ENCODE data around the gene PCDHGA5.
A peak's percentile ranks its signal among the peaks of the same experiment; 100 is the strongest.
"Not testable (repeated sequence)": the region's sequence is repeated elsewhere in the genome, so short reads cannot be mapped to it uniquely, and the experiment has no call there.

Gene PCDHGA5

DNA sequence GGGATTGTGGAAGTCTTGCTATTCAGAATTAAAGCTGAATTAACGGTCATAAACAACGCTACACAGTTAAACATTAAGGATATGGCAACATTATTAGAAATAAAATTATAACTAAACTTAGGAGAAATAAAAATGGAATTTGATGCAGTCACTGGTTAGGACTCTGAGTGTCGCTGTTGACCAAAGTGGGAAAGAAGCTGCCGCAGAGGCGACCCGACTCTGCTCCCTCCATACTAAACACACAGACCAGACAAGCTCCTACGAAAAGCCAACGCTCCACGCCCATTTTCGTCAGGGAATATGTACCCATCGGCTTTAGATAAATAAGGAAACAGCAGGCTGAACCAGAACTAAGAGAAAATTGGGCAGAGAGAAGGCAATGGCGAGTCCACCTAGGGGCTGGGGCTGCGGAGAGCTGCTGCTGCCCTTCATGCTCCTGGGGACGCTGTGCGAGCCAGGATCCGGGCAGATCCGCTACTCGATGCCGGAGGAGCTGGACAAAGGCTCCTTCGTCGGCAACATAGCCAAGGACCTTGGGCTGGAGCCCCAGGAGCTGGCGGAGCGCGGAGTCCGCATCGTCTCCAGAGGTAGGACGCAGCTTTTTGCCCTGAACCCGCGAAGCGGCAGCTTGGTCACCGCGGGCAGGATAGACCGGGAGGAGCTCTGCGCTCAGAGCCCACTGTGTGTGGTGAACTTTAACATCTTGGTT lies at the start of gene PCDHGA5:
Gene PCDHGA5 (plus strand): TSS at position 211 of the 709 bp plus-strand sequence. CDS start 169 bp downstream, at position 380.
- DNase-seq (ENCODE audit: low spot score), result no peak

DNA sequence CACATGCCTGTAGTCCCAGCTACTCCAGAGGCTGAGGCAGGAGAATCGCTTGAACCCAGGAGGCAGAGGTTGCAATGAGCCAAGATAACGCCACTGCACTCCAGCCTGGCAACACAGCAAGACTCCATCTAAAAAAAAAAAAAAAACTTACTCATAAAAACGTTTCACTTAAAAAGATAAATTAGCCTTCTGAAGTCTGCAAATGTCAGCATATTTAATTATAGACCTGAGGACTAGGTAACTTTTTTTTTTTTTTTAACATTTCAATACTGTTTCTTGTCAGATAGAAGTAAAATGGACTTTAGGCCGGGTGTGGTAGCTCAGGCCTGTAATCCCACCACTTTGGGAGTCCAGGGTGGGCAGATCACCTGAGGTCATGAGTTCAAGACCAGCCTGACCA lies 47.0 kb upstream of the PCDHGA5 start:
- DNase-seq (ENCODE audit: low spot score), result not testable (repeated sequence)

DNA sequence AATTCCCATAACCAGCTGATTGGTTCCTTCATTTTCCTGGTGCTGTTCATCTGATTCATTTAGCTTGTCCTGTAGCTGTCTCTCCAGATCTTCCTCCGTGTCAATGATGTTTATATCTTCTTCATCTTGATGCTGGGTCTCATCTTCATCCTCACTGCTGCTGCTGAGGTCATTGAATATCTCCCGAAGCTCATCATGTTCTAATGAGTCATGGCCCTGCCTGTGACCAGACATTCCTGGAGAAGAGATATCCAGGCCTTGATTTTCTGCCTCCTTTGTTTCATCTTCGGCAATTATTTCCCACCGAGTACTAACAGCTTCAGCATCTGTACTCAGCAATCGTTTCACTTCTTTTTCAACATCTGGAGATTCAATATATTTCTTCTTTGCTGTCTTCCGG lies 44.8 kb upstream of the PCDHGA5 start:
- no peak for DNase-seq (ENCODE audit: low spot score)

DNA sequence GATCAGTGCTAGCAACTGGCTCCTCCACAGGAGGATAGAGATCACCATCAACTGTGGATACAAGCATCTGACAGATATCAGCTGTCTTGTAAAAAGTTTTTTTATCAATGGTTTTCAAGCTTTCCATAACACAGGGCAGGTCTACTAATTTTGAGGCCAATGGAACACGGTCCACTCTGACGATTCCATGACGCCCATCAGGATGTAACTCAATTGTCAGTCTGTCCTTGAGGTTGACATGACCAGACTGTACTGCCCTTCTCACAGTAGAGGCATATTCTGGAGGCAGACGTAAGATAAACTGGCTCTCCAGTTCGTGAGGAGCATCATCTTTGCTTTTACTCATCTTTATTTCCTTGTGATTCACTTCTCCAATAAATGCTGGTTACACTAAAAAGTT lies 44.3 kb upstream of the PCDHGA5 start:
- DNase-seq (ENCODE audit: low spot score), result no peak

DNA sequence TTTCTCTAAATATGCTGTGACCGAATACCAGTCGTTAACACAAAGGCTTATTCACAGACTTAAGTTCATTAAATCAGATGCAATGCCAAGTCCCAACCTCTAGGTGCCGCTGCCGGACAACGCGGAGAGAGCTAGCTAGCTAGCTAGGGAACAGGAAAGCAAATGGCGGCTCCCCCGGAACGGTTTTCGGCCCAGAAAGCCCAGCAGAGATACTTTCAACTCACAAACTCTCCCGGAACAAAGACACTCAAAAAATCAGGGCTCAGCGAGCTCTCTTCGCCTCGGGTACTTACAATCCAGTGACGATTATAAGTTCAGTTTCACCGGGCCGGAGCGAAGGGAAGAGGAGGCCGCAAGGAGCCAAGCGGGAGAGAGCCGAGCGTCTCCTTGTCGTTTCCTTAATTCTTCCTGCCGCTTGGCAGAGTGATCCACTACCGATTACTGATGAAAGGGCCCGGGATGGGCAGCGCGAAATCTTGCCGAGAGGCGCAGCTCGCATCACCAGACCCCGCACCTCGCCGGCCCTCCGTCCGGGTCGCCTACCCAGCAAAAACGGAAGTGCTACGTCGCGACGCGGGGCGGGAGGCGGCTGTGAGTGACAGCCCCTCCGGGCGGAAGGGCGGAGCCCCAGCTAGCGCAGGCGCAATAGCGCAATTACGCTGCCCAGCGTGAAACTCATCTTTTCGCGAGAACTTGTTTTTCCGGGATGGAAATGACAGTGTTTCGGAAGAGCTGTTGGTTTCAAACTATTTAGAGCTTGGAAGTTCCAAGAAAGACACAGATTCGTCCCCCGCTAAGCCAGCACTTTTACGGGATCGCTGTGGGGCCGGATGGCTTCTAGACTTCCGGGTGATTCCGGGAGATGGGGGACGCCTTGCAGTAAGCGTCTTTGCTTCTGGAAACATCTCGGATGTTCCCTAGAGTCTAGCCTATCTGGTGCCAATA lies 43.5 kb upstream of the PCDHGA5 start, which contains the start of gene TAF7:
Gene TAF7 (minus strand): TSS at position 560 of the 945 bp plus-strand sequence. CDS start 740 bp downstream, outside the sequence.
- DNase-seq (ENCODE audit: low spot score), result peak; percentile 89

DNA sequence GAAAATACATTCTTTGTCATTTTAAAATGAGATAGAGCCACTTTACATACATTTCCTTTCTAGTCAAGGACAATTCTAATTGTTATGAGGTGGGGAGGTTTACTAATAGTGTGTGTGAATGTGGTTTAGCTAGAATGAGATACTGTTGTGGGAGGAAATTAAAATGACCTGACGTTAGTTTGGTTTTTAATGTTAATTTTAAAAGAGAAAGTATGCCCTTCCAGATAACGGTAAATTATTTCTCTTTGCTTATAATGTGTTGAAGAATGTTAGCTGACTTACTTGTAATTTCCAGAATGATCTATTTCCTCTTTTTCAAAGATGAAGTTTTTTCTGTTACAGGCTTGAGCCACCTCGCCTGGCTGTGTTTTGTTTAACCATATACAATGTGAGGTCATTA lies 41.7 kb upstream of the PCDHGA5 start:
- no peak for DNase-seq (ENCODE audit: low spot score)

DNA sequence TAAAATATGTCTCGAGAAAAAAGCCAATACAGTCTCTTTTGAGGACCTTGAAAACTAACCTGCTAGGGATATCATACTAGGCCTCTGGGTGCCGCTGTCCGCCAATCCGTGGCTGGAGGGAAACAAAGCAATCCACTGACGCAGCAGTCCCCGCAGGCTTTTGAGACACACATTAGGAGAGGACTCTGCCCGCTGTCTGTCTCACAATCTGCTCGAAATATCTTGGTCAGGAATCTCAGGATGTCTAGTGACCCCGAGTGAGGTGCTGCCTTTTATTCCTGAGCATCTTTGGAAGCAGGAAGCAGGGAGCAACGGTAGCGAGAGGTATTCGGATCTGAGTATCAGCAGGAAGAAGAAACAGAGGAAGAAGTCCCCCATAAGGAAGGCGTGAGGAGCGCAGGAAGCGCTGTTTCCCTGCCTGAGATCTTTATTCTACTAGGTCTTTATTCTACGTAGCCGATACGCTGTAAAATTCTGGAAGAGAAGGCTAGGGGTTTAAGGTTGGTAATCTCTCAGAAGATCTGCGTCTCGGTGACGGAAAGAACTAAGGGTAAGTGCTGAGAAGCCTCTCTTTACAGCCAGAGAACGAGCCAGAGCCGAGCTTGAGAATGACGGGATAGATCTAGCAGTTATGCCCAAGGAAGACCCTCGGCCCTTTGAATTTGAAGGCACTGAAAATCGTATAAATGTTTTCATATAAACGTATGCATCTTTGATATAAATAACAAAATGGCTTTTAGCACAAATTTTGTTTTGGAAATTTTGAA lies 37.7 kb upstream of the PCDHGA5 start:
- no peak for DNase-seq (ENCODE audit: low spot score)

DNA sequence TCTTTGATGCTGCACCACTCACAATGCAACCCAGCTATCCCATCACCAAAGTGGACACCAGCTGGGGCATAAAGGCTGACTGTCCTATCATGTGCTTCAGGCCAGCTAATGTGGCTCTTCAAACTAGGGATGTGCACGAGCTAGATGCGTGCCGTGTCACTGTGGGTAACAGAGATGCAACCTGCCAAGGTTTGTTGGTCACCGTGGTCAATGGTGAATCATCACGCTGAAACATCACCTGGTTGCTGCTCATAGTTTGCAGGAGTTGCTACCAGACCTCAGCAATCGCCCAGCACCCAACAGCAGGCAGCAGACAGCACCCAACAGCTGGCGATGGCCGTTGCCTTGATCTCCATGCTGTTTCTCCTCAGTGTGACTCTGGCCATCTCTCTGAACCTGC lies 35.7 kb upstream of the PCDHGA5 start:
- DNase-seq (ENCODE audit: low spot score), result no peak

DNA sequence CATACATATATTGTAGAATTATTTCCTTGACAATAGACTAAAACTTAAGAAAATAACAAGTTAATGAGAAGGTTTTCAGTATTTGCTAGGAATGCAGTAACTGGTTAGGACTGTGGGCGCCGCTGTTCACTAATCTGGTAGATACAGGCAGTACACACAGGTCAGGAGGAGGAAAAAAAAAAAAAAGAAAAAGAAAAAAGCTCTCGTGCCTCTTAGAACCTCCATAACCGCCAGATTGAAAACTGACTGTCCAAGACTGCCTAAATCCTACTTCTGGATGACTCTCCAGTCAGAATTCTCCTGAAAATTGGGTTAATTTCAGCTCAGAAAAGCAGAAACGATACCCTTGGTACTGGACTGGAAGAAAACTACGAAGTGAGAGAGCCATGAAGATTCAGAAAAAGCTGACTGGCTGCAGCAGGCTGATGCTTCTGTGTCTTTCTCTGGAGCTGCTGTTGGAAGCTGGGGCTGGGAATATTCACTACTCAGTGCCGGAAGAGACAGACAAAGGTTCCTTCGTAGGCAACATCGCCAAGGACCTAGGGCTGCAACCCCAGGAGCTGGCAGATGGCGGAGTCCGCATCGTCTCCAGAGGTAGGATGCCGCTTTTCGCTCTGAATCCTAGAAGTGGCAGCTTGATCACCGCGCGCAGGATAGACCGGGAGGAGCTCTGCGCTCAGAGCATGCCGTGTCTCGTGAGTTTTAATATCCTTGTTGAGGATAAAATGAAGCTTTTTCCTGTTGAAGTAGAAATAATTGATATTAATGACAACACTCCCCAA lies 33.5 kb upstream of the PCDHGA5 start, which contains the start of gene PCDHGA1:
Gene PCDHGA1 (plus strand): TSS at position 216 of the 782 bp plus-strand sequence.
- DNase-seq (ENCODE audit: low spot score), result no peak

DNA sequence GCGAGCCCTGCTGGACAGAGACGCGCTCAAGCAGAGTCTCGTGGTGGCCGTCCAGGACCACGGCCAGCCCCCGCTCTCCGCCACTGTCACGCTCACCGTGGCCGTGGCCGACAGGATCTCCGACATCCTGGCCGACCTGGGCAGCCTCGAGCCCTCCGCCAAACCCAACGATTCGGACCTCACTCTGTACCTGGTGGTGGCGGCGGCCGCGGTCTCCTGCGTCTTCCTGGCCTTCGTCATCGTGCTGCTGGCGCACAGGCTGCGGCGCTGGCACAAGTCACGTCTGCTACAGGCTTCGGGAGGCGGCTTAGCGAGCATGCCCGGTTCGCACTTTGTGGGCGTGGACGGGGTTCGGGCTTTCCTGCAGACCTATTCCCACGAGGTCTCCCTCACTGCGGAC lies 31.4 kb upstream of the PCDHGA5 start:
- not testable (repeated sequence) for DNase-seq (ENCODE audit: low spot score)

DNA sequence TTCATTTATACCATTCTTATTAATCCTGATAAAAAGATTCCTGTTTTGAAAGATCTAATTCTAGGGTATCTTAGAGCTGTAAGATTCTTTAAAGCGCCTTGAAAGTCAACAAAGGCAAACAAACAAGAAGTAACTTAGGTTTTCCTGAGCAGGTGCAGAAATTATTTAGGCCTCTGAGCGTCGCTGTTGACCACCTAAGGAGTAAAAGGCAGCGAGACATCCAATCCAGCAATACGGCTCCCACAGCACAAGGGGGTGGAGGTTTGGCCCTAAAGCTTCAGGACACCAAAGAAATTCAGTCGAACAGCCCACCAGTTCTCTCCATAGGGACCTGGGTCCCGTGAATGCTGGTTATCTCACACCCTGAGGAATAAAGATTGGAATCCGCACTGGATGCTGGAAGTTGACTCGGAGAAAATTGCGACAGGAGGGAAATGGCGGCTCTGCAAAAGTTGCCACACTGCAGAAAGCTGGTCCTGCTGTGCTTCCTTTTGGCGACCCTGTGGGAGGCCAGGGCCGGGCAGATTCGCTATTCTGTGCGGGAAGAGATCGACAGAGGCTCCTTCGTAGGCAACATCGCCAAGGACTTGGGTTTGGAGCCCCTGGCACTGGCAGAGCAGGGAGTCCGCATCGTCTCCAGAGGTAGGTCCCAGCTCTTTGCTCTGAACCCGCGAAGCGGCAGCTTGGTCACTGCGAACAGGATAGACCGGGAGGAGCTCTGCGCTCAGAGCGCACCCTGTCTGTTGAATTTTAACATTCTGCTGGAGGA lies 25.2 kb upstream of the PCDHGA5 start, which contains the start of gene PCDHGA2:
Gene PCDHGA2 (plus strand): TSS at position 223 of the 769 bp plus-strand sequence.
- no peak for DNase-seq (ENCODE audit: low spot score)

DNA sequence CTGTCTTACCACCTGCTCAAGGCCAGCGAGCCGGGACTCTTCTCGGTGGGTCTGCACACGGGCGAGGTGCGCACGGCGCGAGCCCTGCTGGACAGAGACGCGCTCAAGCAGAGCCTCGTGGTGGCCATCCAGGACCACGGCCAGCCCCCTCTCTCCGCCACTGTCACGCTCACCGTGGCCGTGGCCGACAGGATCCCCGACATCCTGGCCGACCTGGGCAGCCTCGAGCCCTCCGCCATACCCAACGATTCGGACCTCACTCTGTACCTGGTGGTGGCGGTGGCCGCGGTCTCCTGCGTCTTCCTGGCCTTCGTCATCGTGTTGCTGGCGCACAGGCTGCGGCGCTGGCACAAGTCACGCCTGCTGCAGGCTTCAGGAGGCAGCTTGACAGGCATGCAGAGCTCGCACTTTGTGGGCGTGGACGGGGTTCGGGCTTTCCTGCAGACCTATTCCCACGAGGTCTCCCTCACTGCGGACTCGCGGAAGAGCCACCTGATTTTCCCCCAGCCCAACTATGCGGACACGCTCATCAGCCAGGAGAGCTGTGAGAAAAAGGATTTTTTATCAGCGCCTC lies 23.1 kb upstream of the PCDHGA5 start:
- not testable (repeated sequence) for DNase-seq (ENCODE audit: low spot score)

DNA sequence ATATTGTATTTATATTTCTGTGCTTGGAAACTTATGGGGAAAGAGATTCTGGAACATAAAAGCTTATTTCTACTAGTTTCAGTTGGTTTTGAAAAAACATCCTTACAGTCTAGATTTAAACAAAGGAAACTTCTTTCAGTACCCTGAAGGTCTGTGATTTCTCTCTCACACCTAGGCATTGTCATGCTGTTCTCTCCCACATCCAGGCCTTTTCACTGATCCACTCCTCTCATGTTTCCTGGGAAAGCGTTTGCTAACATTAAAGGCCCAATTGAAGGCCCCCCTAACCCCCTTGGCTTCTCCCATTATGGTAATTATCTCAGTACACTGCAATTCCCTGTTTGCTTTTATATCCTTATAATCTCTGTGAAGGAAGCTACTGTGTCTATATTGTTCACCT lies 21.2 kb upstream of the PCDHGA5 start:
- DNase-seq (ENCODE audit: low spot score), result no peak

DNA sequence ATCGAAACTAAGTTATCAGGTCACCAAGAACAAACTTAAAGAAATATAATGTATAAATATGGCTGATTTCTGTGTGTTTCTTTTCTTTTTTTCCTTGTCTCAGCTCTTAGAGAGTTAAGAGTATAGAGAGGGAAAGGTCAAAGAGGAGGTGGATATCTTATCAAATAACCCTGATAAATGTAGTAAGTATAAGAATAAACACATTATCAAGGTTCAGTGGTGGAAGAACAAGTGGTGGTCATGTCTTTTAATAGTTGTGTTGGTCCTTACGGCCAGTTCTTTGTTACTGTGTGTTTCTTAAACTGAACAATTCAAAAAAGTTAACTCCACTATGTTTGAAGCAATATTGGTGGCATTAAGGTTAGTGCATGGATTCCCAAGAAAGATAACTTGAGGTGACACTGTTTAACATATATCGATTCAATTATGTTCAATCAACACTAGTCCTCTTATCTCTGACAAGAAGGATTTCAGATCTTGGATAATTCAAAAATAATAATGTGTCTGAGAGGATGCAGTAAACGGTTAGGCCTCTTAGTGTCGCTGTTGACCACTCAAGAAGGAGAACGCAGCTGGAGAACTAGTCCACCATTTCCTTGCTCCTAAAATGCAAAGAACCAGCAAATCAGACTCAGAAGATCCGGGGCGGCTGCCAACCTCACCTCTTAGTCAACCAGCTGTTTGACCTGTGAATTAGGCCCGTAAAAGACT lies 20.6 kb upstream of the PCDHGA5 start, which contains the start of gene PCDHGA3:
Gene PCDHGA3 (plus strand): TSS at position 588 of the 711 bp plus-strand sequence. CDS start 205 bp downstream, outside the sequence.
- no peak for DNase-seq (ENCODE audit: low spot score)

DNA sequence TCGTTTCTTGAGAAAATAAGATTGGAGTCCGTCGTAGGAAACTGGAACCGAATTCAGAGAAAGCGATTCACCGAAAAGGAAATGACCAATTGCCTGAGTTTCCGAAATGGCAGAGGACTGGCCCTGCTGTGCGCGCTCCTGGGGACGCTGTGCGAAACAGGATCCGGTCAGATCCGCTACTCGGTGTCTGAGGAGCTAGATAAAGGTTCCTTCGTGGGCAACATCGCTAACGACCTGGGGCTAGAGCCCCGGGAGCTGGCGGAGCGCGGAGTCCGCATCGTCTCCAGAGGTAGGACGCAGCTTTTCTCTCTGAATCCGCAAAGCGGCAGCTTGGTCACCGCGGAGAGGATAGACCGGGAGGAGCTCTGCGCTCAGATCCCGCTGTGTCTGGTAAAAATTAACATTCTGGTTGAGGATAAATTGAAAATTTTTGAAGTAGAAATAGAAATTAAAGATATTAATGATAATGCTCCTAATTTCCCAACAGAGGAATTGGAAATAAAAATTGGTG lies 20.0 kb upstream of the PCDHGA5 start:
- DNase-seq (ENCODE audit: low spot score), result no peak

DNA sequence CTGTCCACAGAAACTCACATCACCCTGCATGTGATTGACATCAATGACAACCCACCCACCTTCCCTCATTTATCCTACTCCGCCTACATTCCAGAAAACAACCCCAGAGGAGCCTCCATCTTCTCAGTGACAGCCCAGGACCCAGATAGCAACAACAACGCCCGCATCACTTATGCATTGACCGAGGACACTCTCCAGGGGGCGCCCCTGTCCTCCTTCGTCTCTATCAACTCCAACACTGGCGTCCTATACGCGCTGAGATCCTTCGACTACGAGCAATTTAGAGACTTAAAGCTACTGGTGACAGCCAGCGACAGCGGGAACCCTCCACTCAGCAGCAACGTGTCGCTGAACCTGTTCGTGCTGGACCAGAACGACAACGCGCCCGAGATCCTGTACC lies 18.6 kb upstream of the PCDHGA5 start:
- no peak for DNase-seq (ENCODE audit: low spot score)

DNA sequence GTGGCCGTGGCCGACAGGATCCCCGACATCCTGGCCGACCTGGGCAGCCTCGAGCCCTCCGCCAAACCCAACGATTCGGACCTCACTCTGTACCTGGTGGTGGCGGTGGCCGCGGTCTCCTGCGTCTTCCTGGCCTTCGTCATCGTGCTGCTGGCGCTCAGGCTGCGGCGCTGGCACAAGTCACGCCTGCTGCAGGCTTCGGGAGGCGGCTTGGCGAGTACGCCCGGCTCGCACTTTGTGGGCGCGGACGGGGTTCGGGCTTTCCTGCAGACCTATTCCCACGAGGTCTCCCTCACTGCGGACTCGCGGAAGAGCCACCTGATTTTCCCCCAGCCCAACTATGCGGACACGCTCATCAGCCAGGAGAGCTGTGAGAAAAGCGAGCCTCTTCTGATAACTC lies 17.9 kb upstream of the PCDHGA5 start:
- DNase-seq (ENCODE audit: low spot score), result not testable (repeated sequence)

DNA sequence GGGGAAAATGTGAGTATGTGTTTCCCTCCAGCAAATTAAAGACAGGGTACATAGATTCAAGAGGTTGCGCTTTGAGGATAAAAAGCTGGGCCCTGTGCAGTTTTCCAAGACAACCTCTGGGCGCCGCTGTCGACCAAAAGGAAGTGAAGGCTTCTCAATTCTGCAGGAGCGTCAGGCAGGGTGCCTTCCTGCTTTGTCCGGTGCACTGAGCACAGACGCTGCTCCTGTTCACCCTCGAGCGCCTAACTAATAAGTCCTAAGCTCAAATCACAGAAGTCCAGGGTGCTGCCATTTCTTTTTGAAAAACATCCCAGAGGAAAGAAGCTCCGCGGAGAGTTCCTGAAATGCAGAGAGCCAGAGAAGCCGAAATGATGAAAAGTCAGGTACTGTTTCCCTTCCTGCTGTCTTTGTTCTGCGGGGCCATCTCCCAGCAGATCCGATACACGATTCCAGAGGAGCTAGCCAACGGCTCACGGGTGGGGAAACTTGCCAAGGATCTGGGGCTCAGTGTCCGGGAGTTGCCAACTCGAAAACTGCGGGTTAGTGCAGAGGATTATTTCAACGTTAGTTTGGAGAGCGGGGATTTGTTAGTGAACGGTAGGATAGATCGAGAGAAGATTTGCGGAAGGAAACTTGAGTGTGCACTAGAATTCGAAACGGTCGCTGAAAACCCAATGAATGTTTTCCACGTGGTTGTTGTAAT lies 13.9 kb upstream of the PCDHGA5 start, which contains the start of gene PCDHGB1:
Gene PCDHGB1 (plus strand): TSS at position 183 of the 703 bp plus-strand sequence. CDS start 162 bp downstream, at position 345.
- DNase-seq (ENCODE audit: low spot score), result no peak

Data from hematopoietic multipotent progenitor cell treated with erythropoietin and hydrocortisone succinate and interleukin-3 and kit ligand, for 15 days (in vitro differentiated cells).